ENCODE measurements around the gene GPX7.
"Not testable (repeated sequence)": the region's sequence is repeated elsewhere in the genome, so short reads cannot be mapped to it uniquely, and the experiment has no call there.

The GPX7 gene

GRCh38 chr1:52578066-52578465 lies 24.1 kb upstream of the GPX7 start:
- not testable (repeated sequence) for H2AFZ ChIP-seq (ENCODE audit: low read depth, low read length); H3K27ac ChIP-seq (ENCODE audit: low read length, poor library complexity, severe bottlenecking); H3K4me2 ChIP-seq (ENCODE audit: low read length, poor library complexity, severe bottlenecking); H3K23ac ChIP-seq (ENCODE audit: low read length in 2 of 2); H4K91ac ChIP-seq (ENCODE audit: low read length); H3K79me1 ChIP-seq (replicated peaks; ENCODE audit: low read length, poor library complexity, severe bottlenecking); H3K9ac ChIP-seq (ENCODE audit: low read length); H2BK12ac ChIP-seq (ENCODE audit: low read length in 2 of 2); H3K9me3 ChIP-seq (ENCODE audit: control insufficient read depth, low read length); H3K4me3 ChIP-seq (ENCODE audit: insufficient read depth in 1 of 2, low read depth in 1 of 2, low read length in 2 of 2); DNase-seq; H3K18ac ChIP-seq (ENCODE audit: low read depth in 1 of 2, low read length in 2 of 2); H3K4ac ChIP-seq (ENCODE audit: low read depth in 1 of 2, low read length in 2 of 2); H3K4me1 ChIP-seq (ENCODE audit: control insufficient read depth, insufficient read depth, low read depth, low read length); H3K36me3 ChIP-seq (ENCODE audit: control insufficient read depth in 1 of 2, insufficient read depth in 2 of 2, low read depth in 1 of 2, low read length in 2 of 2); H4K8ac ChIP-seq (ENCODE audit: low read length); H3K14ac ChIP-seq (ENCODE audit: low read length in 2 of 2); H2BK120ac ChIP-seq (ENCODE audit: low read depth, low read length); H2BK15ac ChIP-seq (ENCODE audit: low read depth, poor library complexity, severe bottlenecking); H2BK5ac ChIP-seq (ENCODE audit: low read depth, low read length, poor library complexity, severe bottlenecking); H2AK5ac ChIP-seq (ENCODE audit: low read length, severe bottlenecking)
- WGBS: 100% methylated on average over 1 of the region's 3 CpGs
- peaks cover 1 to 14% of the 10 kb centered on the region in 2 experiments for H3K27me3 ChIP-seq (ENCODE audit: control insufficient read depth in 1 of 2, insufficient read depth in 1 of 2, low read length in 2 of 2)

- Histone ChIP-seq H3K4ac (ENCODE audit: low read depth in 1 of 2, low read length in 2 of 2) (no peak overlapping the region), H3K79me1 (replicated peaks; ENCODE audit: low read length, poor library complexity, severe bottlenecking) (no peaks in the 10 kb centered on the region), H2AK5ac (ENCODE audit: low read length, severe bottlenecking) (no peak overlapping the region), H3K36me3 (ENCODE audit: control insufficient read depth in 1 of 2, insufficient read depth in 2 of 2, low read depth in 1 of 2, low read length in 2 of 2) (no peaks in the 10 kb centered on the region), H3K27ac (ENCODE audit: low read length, poor library complexity, severe bottlenecking) (no peak overlapping the region), H2BK15ac (ENCODE audit: low read depth, poor library complexity, severe bottlenecking) (no peak overlapping the region), H3K4me2 (ENCODE audit: low read length, poor library complexity, severe bottlenecking) (no peak overlapping the region), H3K9ac (ENCODE audit: low read length) (no peak overlapping the region), H3K9me3 (ENCODE audit: control insufficient read depth, low read length) (no peaks in the 10 kb centered on the region), H4K8ac (ENCODE audit: low read length) (no peak overlapping the region), H3K4me3 (ENCODE audit: insufficient read depth in 1 of 2, low read depth in 1 of 2, low read length in 2 of 2) (no peak overlapping the region), H3K14ac (ENCODE audit: low read length in 2 of 2) (no peak overlapping the region), H3K27me3 (ENCODE audit: control insufficient read depth in 1 of 2, insufficient read depth in 1 of 2, low read length in 2 of 2) (peaks cover 6 to 20% of the 10 kb centered on the region in 2 experiments), H3K23ac (ENCODE audit: low read length in 2 of 2) (no peak overlapping the region), H2BK5ac (ENCODE audit: low read depth, low read length, poor library complexity, severe bottlenecking) (no peak overlapping the region), H3K4me1 (ENCODE audit: control insufficient read depth, insufficient read depth, low read depth, low read length) (no peaks in the 10 kb centered on the region), H3K18ac (ENCODE audit: low read depth in 1 of 2, low read length in 2 of 2) (no peak overlapping the region), H2AFZ (ENCODE audit: low read depth, low read length) (no peak overlapping the region), H2BK120ac (ENCODE audit: low read depth, low read length) (no peak overlapping the region), H4K91ac (ENCODE audit: low read length) (no peak overlapping the region), H2BK12ac (ENCODE audit: low read length in 2 of 2) (no peak overlapping the region)
- 33% methylated on average over 1 of the region's 2 CpGs for WGBS
- no peak for DNase-seq
Measured at GRCh38 chr1:52579415-52579814, 22.8 kb upstream of the GPX7 start.

- DNase-seq: no peak
- Histone ChIP-seq H3K4ac (ENCODE audit: low read depth in 1 of 2, low read length in 2 of 2) (no peak overlapping the region), H3K36me3 (ENCODE audit: control insufficient read depth in 1 of 2, insufficient read depth in 2 of 2, low read depth in 1 of 2, low read length in 2 of 2) (no peaks in the 10 kb centered on the region), H2AK5ac (ENCODE audit: low read length, severe bottlenecking) (no peak overlapping the region), H3K4me2 (ENCODE audit: low read length, poor library complexity, severe bottlenecking) (no peak overlapping the region), H2AFZ (ENCODE audit: low read depth, low read length) (no peak overlapping the region), H2BK12ac (ENCODE audit: low read length in 2 of 2) (no peak overlapping the region), H3K4me3 (ENCODE audit: insufficient read depth in 1 of 2, low read depth in 1 of 2, low read length in 2 of 2) (no peak overlapping the region), H4K8ac (ENCODE audit: low read length) (no peak overlapping the region), H3K9ac (ENCODE audit: low read length) (no peak overlapping the region), H3K9me3 (ENCODE audit: control insufficient read depth, low read length) (no peaks in the 10 kb centered on the region), H2BK5ac (ENCODE audit: low read depth, low read length, poor library complexity, severe bottlenecking) (no peak overlapping the region), H3K18ac (ENCODE audit: low read depth in 1 of 2, low read length in 2 of 2) (no peak overlapping the region), H3K23ac (ENCODE audit: low read length in 2 of 2) (no peak overlapping the region), H2BK15ac (ENCODE audit: low read depth, poor library complexity, severe bottlenecking) (no peak overlapping the region), H4K91ac (ENCODE audit: low read length) (no peak overlapping the region), H3K4me1 (ENCODE audit: control insufficient read depth, insufficient read depth, low read depth, low read length) (no peaks in the 10 kb centered on the region), H3K14ac (ENCODE audit: low read length in 2 of 2) (no peak overlapping the region), H3K27ac (ENCODE audit: low read length, poor library complexity, severe bottlenecking) (no peak overlapping the region), H3K27me3 (ENCODE audit: control insufficient read depth in 1 of 2, insufficient read depth in 1 of 2, low read length in 2 of 2) (peaks cover 8 to 22% of the 10 kb centered on the region in 2 experiments), H3K79me1 (replicated peaks; ENCODE audit: low read length, poor library complexity, severe bottlenecking) (no peaks in the 10 kb centered on the region), H2BK120ac (ENCODE audit: low read depth, low read length) (no peak overlapping the region)
- WGBS: 89% methylated on average over 2 of the region's 3 CpGs
Measured at GRCh38 chr1:52580283-52580682, 21.9 kb upstream of the GPX7 start.

- Histone ChIP-seq H4K8ac (ENCODE audit: low read length) (no peak overlapping the region), H3K23ac (ENCODE audit: low read length in 2 of 2) (no peak overlapping the region), H3K4me2 (ENCODE audit: low read length, poor library complexity, severe bottlenecking) (no peak overlapping the region), H3K9me3 (ENCODE audit: control insufficient read depth, low read length) (no peaks in the 10 kb centered on the region), H2AK5ac (ENCODE audit: low read length, severe bottlenecking) (no peak overlapping the region), H3K9ac (ENCODE audit: low read length) (no peak overlapping the region), H3K27me3 (ENCODE audit: control insufficient read depth in 1 of 2, insufficient read depth in 1 of 2, low read length in 2 of 2) (peaks cover 18 to 30% of the 10 kb centered on the region in 2 experiments), H2AFZ (ENCODE audit: low read depth, low read length) (no peak overlapping the region), H3K4me1 (ENCODE audit: control insufficient read depth, insufficient read depth, low read depth, low read length) (no peaks in the 10 kb centered on the region), H3K4me3 (ENCODE audit: insufficient read depth in 1 of 2, low read depth in 1 of 2, low read length in 2 of 2) (no peak overlapping the region), H3K79me1 (replicated peaks; ENCODE audit: low read length, poor library complexity, severe bottlenecking) (no peaks in the 10 kb centered on the region), H3K27ac (ENCODE audit: low read length, poor library complexity, severe bottlenecking) (no peak overlapping the region), H3K4ac (ENCODE audit: low read depth in 1 of 2, low read length in 2 of 2) (no peak overlapping the region), H4K91ac (ENCODE audit: low read length) (no peak overlapping the region), H3K36me3 (ENCODE audit: control insufficient read depth in 1 of 2, insufficient read depth in 2 of 2, low read depth in 1 of 2, low read length in 2 of 2) (no peaks in the 10 kb centered on the region), H2BK120ac (ENCODE audit: low read depth, low read length) (no peak overlapping the region), H2BK12ac (ENCODE audit: low read length in 2 of 2) (no peak overlapping the region), H3K18ac (ENCODE audit: low read depth in 1 of 2, low read length in 2 of 2) (no peak overlapping the region), H2BK5ac (ENCODE audit: low read depth, low read length, poor library complexity, severe bottlenecking) (no peak overlapping the region), H3K14ac (ENCODE audit: low read length in 2 of 2) (no peak overlapping the region), H2BK15ac (ENCODE audit: low read depth, poor library complexity, severe bottlenecking) (no peak overlapping the region)
- no peak for DNase-seq
- WGBS: 92% methylated on average over 8 of the region's 10 CpGs
Measured at GRCh38 chr1:52582116-52582696, 20.0 kb upstream of the GPX7 start.
